ENCODE data around the gene SLC35A4. TPM values are rescaled to one million over a fixed set of nuclear protein-coding genes. Genes with fewer than 3 reads are reported as not detected.

The SLC35A4 gene
- total and polyA plus RNA-seq, 2 of the 8 experiments (the other 6 are each of a cell fraction or from before 2014, with no cell fraction given): 78.6 to 133 TPM

- H3K27me3 ChIP-seq (replicated peaks in 1 of 4; ENCODE audit: control insufficient read depth in 3 of 4, extremely low read depth in 1 of 4, insufficient read depth in 3 of 4, low read length in 3 of 4): no peaks in the 10 kb centered on the region
- no peak overlapping the region for H3K23ac ChIP-seq (ENCODE audit: insufficient read length)
- ChIA-PET POLR2A (ENCODE audit: partially characterized antibody) (interaction anchor here (0.6 to 14.4 kb wide), 15 partner anchors 10 to 204 kb away, joined by 3 to 191 read pairs (median 8); partner anchors contain the start of genes APBB3, DND1, HARS1 and HARS2), CTCF (ENCODE audit: partially characterized antibody) (interaction anchor here (1.0 to 3.1 kb wide), 14 partner anchors 10 to 194 kb away, joined by 3 to 19 read pairs (median 4); partner anchors contain the start of genes HARS1, HARS2, SLC35A4 and SRA1)
- H3K36me3 ChIP-seq (ENCODE audit: control insufficient read depth in 2 of 4, insufficient read depth in 4 of 4, low read length in 3 of 4): peaks cover 11 to 39% (median 28%) of the 10 kb centered on the region in 4 experiments
- no peak overlapping the region for H3K27ac ChIP-seq (ENCODE audit: low read depth, low read length)
- no peaks in the 10 kb centered on the region; the same call in 1 of the 2 replicates for H3K79me1 ChIP-seq (ENCODE audit: low read depth, low read length)
- no peak overlapping the region for H2AK5ac ChIP-seq (ENCODE audit: low read depth, low read length)
- H4K20me1 ChIP-seq (replicated peaks in 1 of 2; ENCODE audit: control insufficient read depth in 1 of 2, insufficient read depth in 2 of 2, low read length in 2 of 2): peaks cover 0 to 7% of the 10 kb centered on the region in 2 experiments
- DNase-seq (ENCODE audit: low read depth in 1 of 2, low spot score in 2 of 2) (no peak), FAIRE-seq (no peak)
- peak overlapping the region in 3 of 4 experiments; percentile 5 to 75 (median 48); a peak in 4 of 7 replicates for H3K9ac ChIP-seq (replicated peaks in 1 of 4; ENCODE audit: extremely low read depth in 1 of 4, low read depth in 3 of 4, low read length in 3 of 4)
- H3K4me2 ChIP-seq (ENCODE audit: insufficient read depth in 1 of 2, low read depth in 2 of 2, low read length in 2 of 2): peak overlapping the region; percentile 71 to 94; a peak in 3 of 4 replicates
- no peak overlapping the region for H3K56ac ChIP-seq (replicated peaks; ENCODE audit: insufficient read length, low read depth, low read length)
- no peak overlapping the region for H2BK12ac ChIP-seq (ENCODE audit: low read depth, low read length)
- H4K5ac ChIP-seq (ENCODE audit: insufficient read length, low read depth, low read length): no peak overlapping the region
- no peak overlapping the region for H3K18ac ChIP-seq (ENCODE audit: extremely low read depth, low read length)
- no peak for TF ChIP-seq BCL11A (IDR thresholded peaks at IDR 0.05; ENCODE audit: low read depth in 2 of 2, low read length in 2 of 2)
- no peak for TF ChIP-seq JUND (IDR thresholded peaks at IDR 0.05; ENCODE audit: low read length)
- TF ChIP-seq, protein P1, sequence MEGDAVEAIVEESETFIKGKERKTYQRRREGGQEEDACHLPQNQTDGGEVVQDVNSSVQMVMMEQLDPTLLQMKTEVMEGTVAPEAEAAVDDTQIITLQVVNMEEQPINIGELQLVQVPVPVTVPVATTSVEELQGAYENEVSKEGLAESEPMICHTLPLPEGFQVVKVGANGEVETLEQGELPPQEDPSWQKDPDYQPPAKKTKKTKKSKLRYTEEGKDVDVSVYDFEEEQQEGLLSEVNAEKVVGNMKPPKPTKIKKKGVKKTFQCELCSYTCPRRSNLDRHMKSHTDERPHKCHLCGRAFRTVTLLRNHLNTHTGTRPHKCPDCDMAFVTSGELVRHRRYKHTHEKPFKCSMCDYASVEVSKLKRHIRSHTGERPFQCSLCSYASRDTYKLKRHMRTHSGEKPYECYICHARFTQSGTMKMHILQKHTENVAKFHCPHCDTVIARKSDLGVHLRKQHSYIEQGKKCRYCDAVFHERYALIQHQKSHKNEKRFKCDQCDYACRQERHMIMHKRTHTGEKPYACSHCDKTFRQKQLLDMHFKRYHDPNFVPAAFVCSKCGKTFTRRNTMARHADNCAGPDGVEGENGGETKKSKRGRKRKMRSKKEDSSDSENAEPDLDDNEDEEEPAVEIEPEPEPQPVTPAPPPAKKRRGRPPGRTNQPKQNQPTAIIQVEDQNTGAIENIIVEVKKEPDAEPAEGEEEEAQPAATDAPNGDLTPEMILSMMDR (IDR thresholded peaks at IDR 0.05; ENCODE audit: control extremely low read depth in 1 of 3, insufficient read depth in 1 of 3, low read depth in 1 of 3, low read length in 3 of 3): no peak
- TF ChIP-seq CEBPB (IDR thresholded peaks at IDR 0.05; ENCODE audit: low read depth, low read length): no peak
- no peak for TF ChIP-seq USF2 (IDR thresholded peaks at IDR 0.05; ENCODE audit: low read length)
- TF ChIP-seq KDM5A (IDR thresholded peaks at IDR 0.05; ENCODE audit: low read length): no peak
- TF ChIP-seq NANOG (IDR thresholded peaks at IDR 0.05; ENCODE audit: insufficient read depth, low read depth, low read length, poor library complexity, severe bottlenecking): no peak
- no peak for TF ChIP-seq TEAD4 (IDR thresholded peaks at IDR 0.05; ENCODE audit: low read depth, low read length)
- TF ChIP-seq SIRT6 (IDR thresholded peaks at IDR 0.05; ENCODE audit: low read length): no peak
- no peak for TF ChIP-seq GTF2F1 (IDR thresholded peaks at IDR 0.05; ENCODE audit: borderline replicate concordance, low read depth, low read length)
- no peak overlapping the region for H4K8ac ChIP-seq (ENCODE audit: extremely low read depth, insufficient read depth, low read length)
- no peak overlapping the region for H3K14ac ChIP-seq (ENCODE audit: insufficient read length)
- peaks cover 6% of the 10 kb centered on the region for H3K23me2 ChIP-seq (ENCODE audit: low read depth, low read length)
- WGBS, 2 experiments (ENCODE audit: extremely low coverage in 1 of 2, insufficient coverage in 1 of 2, insufficient read length in 1 of 2, insufficient replicate concordance in 2 of 2, low coverage in 1 of 2, low lambda C conversion rate in 2 of 2, missing lambda C conversion rate in 1 of 2): 77% methylated on average over 7 of the region's 7 CpGs; no CpG with 5 or more reads in 1 of the 2 experiments
- H2AFZ ChIP-seq (ENCODE audit: low read length): no peak overlapping the region
- H3K9me3 ChIP-seq (ENCODE audit: insufficient read depth in 2 of 2, low read depth in 1 of 2, low read length in 1 of 2): no peaks in the 10 kb centered on the region
- no peak overlapping the region for H2BK15ac ChIP-seq (ENCODE audit: low read length)
- no peak overlapping the region for H4K91ac ChIP-seq (replicated peaks; ENCODE audit: insufficient read length, low read length)
- H3K4me1 ChIP-seq (replicated peaks in 1 of 4; ENCODE audit: control insufficient read depth in 3 of 4, insufficient read depth in 4 of 4, low read length in 3 of 4): peaks cover 0 to 18% (median 6%) of the 10 kb centered on the region in 4 experiments; a peak in 4 of 7 replicates
- no peak overlapping the region for H2BK20ac ChIP-seq (ENCODE audit: low read length)
- H3K4ac ChIP-seq (replicated peaks; ENCODE audit: insufficient read length, low read depth, low read length): no peak overlapping the region
- no peak overlapping the region for H2BK120ac ChIP-seq (replicated peaks; ENCODE audit: low read depth, low read length)
- peaks cover 0 to 8% of the 10 kb centered on the region in 2 experiments; a peak in 1 of 4 replicates for H3K79me2 ChIP-seq (ENCODE audit: control insufficient read depth in 1 of 2, insufficient read depth in 2 of 2, low read length in 2 of 2)
- H3K4me3 ChIP-seq (ENCODE audit: extremely low read depth in 1 of 4, insufficient read depth in 2 of 4, low read depth in 3 of 4, low read length in 4 of 4): peak overlapping the region in 1 of 4 experiments; percentile 66; a peak in 3 of 8 replicates
- H2BK5ac ChIP-seq (ENCODE audit: low read depth, low read length): no peak overlapping the region
Measured at GRCh38 chr5:140548791-140549190, 15.8 kb upstream of the SLC35A4 start.
